Body of pancreas (tissue), 4 donors: ENCODE measurements around the gene ACIN1. TPM values are rescaled to one million over a fixed set of nuclear protein-coding genes. Genes with fewer than 3 reads are reported as not detected.

ENCODE experiments used
- ATAC-seq: fragments of 150-250 bp; one replicate; pipeline ENCODE4 v1.9.1; 2016
- DNase-seq, 4 donors: peaks; one replicate each; pipeline ENCODE4 v3.0.0-alpha.2; 2019
- H3K27ac ChIP-seq, 4 donors: fragments of 200-600 bp; sonication (generic); 1 replicate in 3 of 4; 2 replicates in 1 of 4; pipeline versions ENCODE4 v1.5.1 to v1.6.1; 2016 to 2019; ENCODE audit warnings: mild to moderate bottlenecking in 1 of 4, mixed read lengths in 1 of 4, moderate library complexity in 1 of 4
- H3K27me3 ChIP-seq, 2 donors: fragments of 200-600 bp; sonication (generic); one replicate each; pipeline ENCODE4 v1.6.0; 2016; ENCODE audit warnings: mild to moderate bottlenecking in 1 of 2
- H3K36me3 ChIP-seq, 2 donors: fragments of 200-600 bp; sonication (generic); replicated peaks in 1 of 2; 2 replicates each; pipeline ENCODE4 v1.5.1; 2016; ENCODE audit warnings: low read depth in 2 of 2; ENCODE audit not compliant: insufficient read depth in 1 of 2
- H3K4me1 ChIP-seq: fragments of 200-600 bp; sonication (generic); one replicate; pipeline ENCODE4 v1.6.0; 2016
- H3K4me3 ChIP-seq, 2 donors: fragments of 200-600 bp; sonication (generic); 1 replicate in 1 of 2; 2 replicates in 1 of 2; pipeline ENCODE4 v1.5.1; 2016 to 2019
- H3K9me3 ChIP-seq, 3 donors: fragments of 200-600 bp; sonication (generic); 1 replicate in 2 of 3; 2 replicates in 1 of 3; pipeline ENCODE4 v1.5.1; 2016
- POLR2A ChIP-seq, 3 donors: fragments of 450-650 bp; IDR thresholded peaks; one replicate each; pipeline ENCODE4 v1.6.1; 2016; ENCODE audit warnings: antibody characterized with exemption in 3 of 3, mild to moderate bottlenecking in 2 of 3
- WGBS, 2 donors: methylation state at CpG; one replicate each; pipeline ENCODE4 v1.1.5; 2017; 5-methylcytosine and 5-hydroxymethylcytosine counted together
- intact Hi-C: fragments of 100-400 bp; cut with DNase I; formaldehyde crosslinking; loops from one replicate; pipeline ENCODE4 v1.15.1; 2023
- total RNA-seq, 2 donors: library from RNA; depleted of rRNA; stranded (reverse); fragments of >200 nt; gene quantifications; one replicate each; pipeline ENCODE4 v1.1.0, GENCODE V29; 2016
- TF ChIP-seq, protein P1 (sequence below), 7 experiments: fragments of 450-650 bp in 4 of 7; fragments of 200-600 bp in 3 of 7; sonication (generic) in 3 of 7; IDR thresholded peaks; one replicate each; pipeline ENCODE4 v1.5.1; 2016 to 2019; ENCODE audit warnings: antibody characterized with exemption in 7 of 7

The ACIN1 gene
- total RNA-seq, 2 donors from 2014 or later = 91.6 to 110 TPM

DNA sequence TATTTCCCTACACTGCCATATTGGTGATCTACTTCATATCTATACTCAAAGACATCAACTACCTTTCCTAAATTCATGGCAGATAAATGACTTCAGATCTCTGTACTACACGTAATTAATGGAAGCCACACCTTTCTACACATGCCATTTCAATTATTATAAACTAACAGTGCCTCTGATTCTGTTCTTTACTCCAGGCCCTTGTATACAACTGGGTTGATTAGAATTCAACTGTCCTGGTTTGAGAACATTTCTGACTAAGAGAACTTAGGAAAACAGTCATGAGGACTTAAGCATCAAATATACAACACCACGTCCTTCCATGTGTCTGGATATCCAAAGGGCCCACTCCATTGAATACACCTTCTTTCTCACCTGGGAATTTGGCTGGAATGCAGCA, 1.8 kb downstream of the ACIN1 start:
- peaks cover 31% of the 10 kb centered on the region for H3K4me1 ChIP-seq
- no peak for ATAC-seq

DNA sequence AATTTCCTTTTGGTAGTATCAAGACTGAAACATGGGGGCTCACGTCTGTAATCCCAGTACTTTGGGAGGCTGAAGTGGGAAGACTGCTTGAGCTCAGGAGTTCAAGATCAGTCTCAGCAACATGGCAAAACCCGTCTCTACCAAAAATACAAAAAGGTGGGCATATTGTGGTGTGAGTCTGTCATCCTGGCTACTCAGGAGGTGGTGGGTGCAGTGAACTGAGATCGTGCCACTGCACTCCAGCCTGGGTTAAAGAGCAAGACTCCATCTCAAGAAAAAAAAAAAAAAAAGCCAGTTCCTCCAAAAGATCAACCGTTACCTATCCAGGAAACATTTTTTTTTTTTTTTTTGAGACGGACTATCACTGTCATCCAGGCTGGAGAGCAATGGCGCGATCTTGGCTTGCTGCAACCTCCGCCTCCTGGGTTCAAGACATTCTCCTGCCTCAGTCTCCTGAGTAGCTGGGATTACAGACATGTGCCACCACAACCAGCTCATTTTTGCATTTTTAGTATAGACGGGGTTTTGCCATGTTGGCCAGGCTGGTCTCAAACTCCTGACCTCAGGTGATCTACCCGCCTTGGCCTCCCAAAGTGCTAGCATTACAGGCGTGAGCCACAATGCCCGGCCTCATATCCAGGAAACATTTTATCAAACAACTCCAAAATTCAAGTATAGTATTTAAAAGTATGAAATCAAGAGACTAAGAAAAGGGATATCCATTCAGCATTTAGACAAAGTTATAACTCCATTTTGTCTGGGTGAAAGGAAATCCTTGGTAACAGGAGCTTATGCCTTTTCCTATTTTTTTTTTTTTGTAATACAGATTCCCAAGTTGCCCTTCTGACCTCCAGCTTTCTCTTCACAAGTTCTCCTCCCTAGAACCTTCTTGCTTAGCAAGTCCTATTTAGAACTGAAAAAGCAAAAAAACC, 3.4 kb downstream of the ACIN1 start:
- peaks cover 0 to 21% of the 10 kb centered on the region in 2 donors for H3K36me3 ChIP-seq
- no peak for TF ChIP-seq POLR2A (IDR thresholded peaks at IDR 0.05)
- TF ChIP-seq, protein P1, sequence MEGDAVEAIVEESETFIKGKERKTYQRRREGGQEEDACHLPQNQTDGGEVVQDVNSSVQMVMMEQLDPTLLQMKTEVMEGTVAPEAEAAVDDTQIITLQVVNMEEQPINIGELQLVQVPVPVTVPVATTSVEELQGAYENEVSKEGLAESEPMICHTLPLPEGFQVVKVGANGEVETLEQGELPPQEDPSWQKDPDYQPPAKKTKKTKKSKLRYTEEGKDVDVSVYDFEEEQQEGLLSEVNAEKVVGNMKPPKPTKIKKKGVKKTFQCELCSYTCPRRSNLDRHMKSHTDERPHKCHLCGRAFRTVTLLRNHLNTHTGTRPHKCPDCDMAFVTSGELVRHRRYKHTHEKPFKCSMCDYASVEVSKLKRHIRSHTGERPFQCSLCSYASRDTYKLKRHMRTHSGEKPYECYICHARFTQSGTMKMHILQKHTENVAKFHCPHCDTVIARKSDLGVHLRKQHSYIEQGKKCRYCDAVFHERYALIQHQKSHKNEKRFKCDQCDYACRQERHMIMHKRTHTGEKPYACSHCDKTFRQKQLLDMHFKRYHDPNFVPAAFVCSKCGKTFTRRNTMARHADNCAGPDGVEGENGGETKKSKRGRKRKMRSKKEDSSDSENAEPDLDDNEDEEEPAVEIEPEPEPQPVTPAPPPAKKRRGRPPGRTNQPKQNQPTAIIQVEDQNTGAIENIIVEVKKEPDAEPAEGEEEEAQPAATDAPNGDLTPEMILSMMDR (IDR thresholded peaks at IDR 0.05) = no peak

More for the DNA sequence above, 1.8 kb downstream of the ACIN1 start:
- H3K4me3 ChIP-seq = no peak overlapping the region
- no peak for DNase-seq
- H3K36me3 ChIP-seq = peaks cover 0 to 17% of the 10 kb centered on the region in 2 donors
- 66 to 72% methylated on average over 2 of the region's 2 CpGs for WGBS, 2 donors
- intact Hi-C loops = no loop called here
- H3K27me3 ChIP-seq = no peaks in the 10 kb centered on the region
- H3K9me3 ChIP-seq = no peaks in the 10 kb centered on the region
- no peak overlapping the region for H3K27ac ChIP-seq
- TF ChIP-seq POLR2A (IDR thresholded peaks at IDR 0.05) = no peak

DNA sequence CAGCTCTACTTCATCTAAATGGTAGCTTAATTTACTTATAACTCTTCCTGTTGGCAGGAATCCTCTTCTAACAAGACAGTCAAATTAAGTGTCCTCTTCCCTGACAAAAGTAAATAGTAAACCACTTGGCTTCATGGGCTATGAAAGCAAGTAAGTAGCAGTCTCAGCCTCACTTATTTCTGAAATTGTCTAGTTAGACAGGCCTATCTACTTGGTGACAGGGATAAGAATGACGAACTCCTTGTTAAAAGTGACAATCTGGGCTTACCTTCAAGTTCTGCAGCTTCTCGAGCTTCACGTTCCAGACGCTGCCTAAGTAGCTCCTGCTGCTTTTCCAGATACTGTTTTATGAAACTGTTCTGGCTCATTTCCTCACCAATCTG, 4.7 kb downstream of the ACIN1 start:
- ATAC-seq (no peak), DNase-seq (no peak)
- no peak overlapping the region for H3K27ac ChIP-seq
- H3K9me3 ChIP-seq = no peaks in the 10 kb centered on the region
- WGBS, 2 donors = 79 to 88% methylated on average over 4 of the region's 4 CpGs
- H3K36me3 ChIP-seq = peaks cover 0 to 28% of the 10 kb centered on the region in 2 donors
- H3K27me3 ChIP-seq = no peaks in the 10 kb centered on the region
- TF ChIP-seq, protein P1 (IDR thresholded peaks at IDR 0.05) = no peak
- TF ChIP-seq POLR2A (IDR thresholded peaks at IDR 0.05) = no peak
- intact Hi-C loops = no loop called here
- H3K4me3 ChIP-seq = no peak overlapping the region
- peaks cover 18% of the 10 kb centered on the region for H3K4me1 ChIP-seq

More for the DNA sequence above, 3.4 kb downstream of the ACIN1 start:
- H3K4me3 ChIP-seq = no peak overlapping the region
- WGBS, 2 donors = 82% methylated on average over 12 of the region's 12 CpGs
- peaks cover 22% of the 10 kb centered on the region for H3K4me1 ChIP-seq
- no peak overlapping the region for H3K27ac ChIP-seq
- ATAC-seq (no peak), DNase-seq (no peak)
- no peaks in the 10 kb centered on the region for H3K9me3 ChIP-seq
- no peaks in the 10 kb centered on the region for H3K27me3 ChIP-seq
- intact Hi-C loops = no loop called here

DNA sequence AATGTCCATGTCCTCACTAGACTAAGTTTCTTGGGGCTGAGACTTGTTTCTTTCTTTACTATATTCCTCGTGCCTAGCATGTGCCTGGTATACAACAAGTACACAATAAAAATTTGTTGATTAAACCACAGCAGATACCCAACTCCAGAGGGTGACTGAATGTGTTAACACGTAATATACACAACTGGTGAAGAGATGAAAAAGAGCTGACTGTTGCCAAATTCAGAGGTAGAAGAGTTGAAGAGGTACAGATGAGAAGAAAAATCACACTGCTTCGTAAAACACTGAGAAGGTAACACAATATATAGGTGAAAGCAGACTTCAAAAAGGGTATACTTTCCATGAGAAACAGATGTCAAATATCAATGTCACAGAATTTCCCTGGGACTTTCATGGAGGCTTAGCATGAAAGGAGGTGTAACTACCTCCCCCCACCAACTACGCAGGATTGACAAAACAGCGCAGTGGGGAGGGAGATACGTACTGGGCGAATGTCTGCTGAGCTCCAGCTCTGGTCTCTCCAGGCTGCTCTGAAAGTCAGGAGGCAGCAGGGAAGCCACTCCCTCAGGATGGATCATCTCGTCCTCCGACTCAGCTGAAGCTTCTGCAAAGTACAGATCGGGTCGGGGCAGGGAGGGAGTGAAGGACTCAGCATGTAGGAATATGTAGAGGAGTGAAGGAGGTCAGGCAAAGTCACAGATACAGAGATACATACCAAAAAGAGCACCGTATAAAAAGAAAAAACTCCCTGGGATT, 5.3 kb downstream of the ACIN1 start:
- no peak for DNase-seq
- H3K27ac ChIP-seq = no peak overlapping the region
- peaks cover 18% of the 10 kb centered on the region for H3K4me1 ChIP-seq
- H3K27me3 ChIP-seq = no peaks in the 10 kb centered on the region
- no peak overlapping the region for H3K4me3 ChIP-seq
- H3K36me3 ChIP-seq = peaks cover 0 to 30% of the 10 kb centered on the region in 2 donors
- 91 to 95% methylated on average over 10 to 12 of the region's 12 CpGs for WGBS, 2 donors
- TF ChIP-seq, protein P1 (IDR thresholded peaks at IDR 0.05) = no peak
- TF ChIP-seq POLR2A (IDR thresholded peaks at IDR 0.05) = no peak
- no peak for ATAC-seq
- H3K9me3 ChIP-seq = no peaks in the 10 kb centered on the region
- intact Hi-C loops = no loop called here

DNA sequence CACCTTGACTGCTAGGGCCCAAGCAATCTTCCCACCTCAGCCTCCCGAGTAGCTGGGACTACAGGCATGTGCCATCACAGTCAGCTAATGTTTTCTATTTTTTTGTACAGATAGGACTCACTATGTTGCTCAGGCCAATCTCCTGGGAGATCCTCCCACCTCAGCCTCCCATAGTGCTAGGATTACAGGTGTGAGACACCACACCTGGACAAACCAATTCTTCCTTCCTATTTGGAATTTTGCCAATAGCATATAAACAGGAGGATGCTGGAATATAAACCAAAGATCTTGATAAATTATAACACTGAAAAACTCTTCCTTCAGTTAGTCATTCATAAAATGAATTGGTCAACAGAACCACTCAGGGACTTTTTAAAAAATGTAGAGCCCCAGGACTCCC, 8.4 kb downstream of the ACIN1 start:
- intact Hi-C loops = no loop called here
- Histone ChIP-seq H3K36me3 (peaks cover 0 to 33% of the 10 kb centered on the region in 2 donors), H3K4me3 (no peak overlapping the region), H3K27me3 (no peaks in the 10 kb centered on the region), H3K27ac (no peak overlapping the region), H3K4me1 (peaks cover 7% of the 10 kb centered on the region), H3K9me3 (no peaks in the 10 kb centered on the region)
- DNase-seq = no peak
- TF ChIP-seq, protein P1 (IDR thresholded peaks at IDR 0.05) = no peak
- TF ChIP-seq POLR2A (IDR thresholded peaks at IDR 0.05) = no peak
- WGBS, 2 donors = 80 to 100% methylated on average over 1 of the region's 1 CpG
- no peak for ATAC-seq
